HepG2 (cell line): ENCODE data around the gene SSBP4. TPM values are rescaled to one million over a fixed set of nuclear protein-coding genes. Genes with fewer than 3 reads are reported as not detected.

Experiments
- CEBPB ChIP-seq: IDR thresholded peaks from 2 replicates; pipeline ENCODE4 v1.6.1; 2011; ENCODE audit warnings: low read depth, low read length, improper control_type of control experiment, borderline replicate concordance
- HMGXB3 ChIP-seq: sonication (generic); formaldehyde crosslinking; IDR thresholded peaks from 2 replicates; pipeline ENCODE4 v1.4.0; 2020; ENCODE audit warnings: missing genetic modification reagents, borderline replicate concordance
- MTF2 ChIP-seq: sonication (generic); formaldehyde crosslinking; IDR thresholded peaks from 2 replicates; pipeline ENCODE4 v1.5.0; 2020; ENCODE audit warnings: missing genetic modification reagents, borderline replicate concordance
- MXD3 ChIP-seq: IDR thresholded peaks from 2 replicates; pipeline ENCODE4 v1.6.1; 2016; ENCODE audit warnings: mild to moderate bottlenecking, missing biosample characterization, missing genetic modification reagents
- SALL2 ChIP-seq: sonication (generic); formaldehyde crosslinking; IDR thresholded peaks from 2 replicates; pipeline ENCODE4 v1.8.1; 2023; ENCODE audit warnings: mild to moderate bottlenecking, missing genetic modification reagents, inconsistent platforms
- TBX3 ChIP-seq: fragments of 450-650 bp; IDR thresholded peaks from 2 replicates; pipeline ENCODE4 v1.6.1; 2017; ENCODE audit warnings: antibody characterized with exemption, mild to moderate bottlenecking, inconsistent platforms, borderline replicate concordance
- TFDP1 ChIP-seq: IDR thresholded peaks from 2 replicates; pipeline ENCODE4 v1.6.1; 2016; ENCODE audit warnings: missing compliant biosample characterization, missing genetic modification reagents, borderline replicate concordance
- UBTF ChIP-seq: sonication (generic); formaldehyde crosslinking; IDR thresholded peaks from 2 replicates; pipeline ENCODE4 v1.4.0; 2020; ENCODE audit warnings: mild to moderate bottlenecking, missing genetic modification reagents
- ZNF574 ChIP-seq: sonication (generic); formaldehyde crosslinking; IDR thresholded peaks from 2 replicates; pipeline ENCODE4 v1.4.0; 2020; ENCODE audit warnings: missing genetic modification reagents
- polyA plus RNA-seq, 8 experiments: library from polyadenylated mRNA; depleted of rRNA in 3 of 8; stranded (reverse) in 7 of 8; unstranded in 1 of 8; fragments of >200 nt; fragmentation: Illumina TruSeq in 4 of 8; extraction: Trizol in 4 of 8; gene quantifications; 2 replicates each; pipeline versions ENCODE4 v1.2.1 to v1.2.3, GENCODE V29; 2011 to 2016; ENCODE audit warnings: low read depth in 4 of 8, missing spikeins in 1 of 8, mixed read lengths in 1 of 8; ENCODE audit not compliant: insufficient read depth in 1 of 8
- total RNA-seq, 5 experiments: library from RNA; depleted of rRNA; stranded (reverse); fragments of >200 nt; fragmentation: Illumina TruSeq; extraction: Trizol; gene quantifications; 2 replicates each; pipeline ENCODE4 v1.2.3, GENCODE V29; 2016; ENCODE audit warnings: low read depth in 1 of 5
- TF ChIP-seq, protein P1 (sequence below): sonication (generic); formaldehyde crosslinking; IDR thresholded peaks from 2 replicates; pipeline ENCODE4 v1.4.0; 2020; ENCODE audit warnings: missing genetic modification reagents
- TF ChIP-seq, protein P2 (sequence below): sonication (generic); IDR thresholded peaks from 2 replicates; pipeline ENCODE4 v1.6.1; 2016; ENCODE audit warnings: low read depth, borderline replicate concordance
- TF ChIP-seq, protein P3 (sequence below): sonication (generic); formaldehyde crosslinking; IDR thresholded peaks from 2 replicates; pipeline ENCODE4 v1.4.0; 2020; ENCODE audit warnings: low read depth, mild to moderate bottlenecking, missing genetic modification reagents

The SSBP4 gene
- total and polyA plus RNA-seq, 2 of the 13 experiments (the other 11 are each of a cell fraction or from before 2014, with no cell fraction given) = 20.8 to 39.5 TPM

- TF ChIP-seq HMGXB3 (CRISPR knock-in tag) = peak; percentile 83
- peak; percentile 99 for TF ChIP-seq CEBPB
- TF ChIP-seq, protein P1, sequence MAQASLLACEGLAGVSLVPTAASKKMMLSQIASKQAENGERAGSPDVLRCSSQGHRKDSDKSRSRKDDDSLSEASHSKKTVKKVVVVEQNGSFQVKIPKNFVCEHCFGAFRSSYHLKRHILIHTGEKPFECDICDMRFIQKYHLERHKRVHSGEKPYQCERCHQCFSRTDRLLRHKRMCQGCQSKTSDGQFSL (CRISPR knock-in tag) = no peak
- TF ChIP-seq, protein P2, sequence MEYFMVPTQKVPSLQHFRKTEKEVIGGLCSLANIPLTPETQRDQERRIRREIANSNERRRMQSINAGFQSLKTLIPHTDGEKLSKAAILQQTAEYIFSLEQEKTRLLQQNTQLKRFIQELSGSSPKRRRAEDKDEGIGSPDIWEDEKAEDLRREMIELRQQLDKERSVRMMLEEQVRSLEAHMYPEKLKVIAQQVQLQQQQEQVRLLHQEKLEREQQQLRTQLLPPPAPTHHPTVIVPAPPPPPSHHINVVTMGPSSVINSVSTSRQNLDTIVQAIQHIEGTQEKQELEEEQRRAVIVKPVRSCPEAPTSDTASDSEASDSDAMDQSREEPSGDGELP = peak; percentile 90
- peak; percentile 85 for TF ChIP-seq ZNF574 (CRISPR knock-in tag)
- peak; percentile 70; the same call in 1 of the 2 replicates for TF ChIP-seq SALL2 (CRISPR knock-in tag)
- TF ChIP-seq UBTF = peak; percentile 53
- TF ChIP-seq TFDP1 (CRISPR knock-in tag) = peak; percentile 96
- no peak for TF ChIP-seq TBX3
- no peak for TF ChIP-seq MTF2 (CRISPR knock-in tag)
- TF ChIP-seq, protein P3, sequence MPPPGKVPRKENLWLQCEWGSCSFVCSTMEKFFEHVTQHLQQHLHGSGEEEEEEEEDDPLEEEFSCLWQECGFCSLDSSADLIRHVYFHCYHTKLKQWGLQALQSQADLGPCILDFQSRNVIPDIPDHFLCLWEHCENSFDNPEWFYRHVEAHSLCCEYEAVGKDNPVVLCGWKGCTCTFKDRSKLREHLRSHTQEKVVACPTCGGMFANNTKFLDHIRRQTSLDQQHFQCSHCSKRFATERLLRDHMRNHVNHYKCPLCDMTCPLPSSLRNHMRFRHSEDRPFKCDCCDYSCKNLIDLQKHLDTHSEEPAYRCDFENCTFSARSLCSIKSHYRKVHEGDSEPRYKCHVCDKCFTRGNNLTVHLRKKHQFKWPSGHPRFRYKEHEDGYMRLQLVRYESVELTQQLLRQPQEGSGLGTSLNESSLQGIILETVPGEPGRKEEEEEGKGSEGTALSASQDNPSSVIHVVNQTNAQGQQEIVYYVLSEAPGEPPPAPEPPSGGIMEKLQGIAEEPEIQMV (CRISPR knock-in tag) = peak; percentile 39; the same call in 1 of the 2 replicates
- peak; percentile 57; the same call in 1 of the 2 replicates for TF ChIP-seq MXD3
Observed at GRCh38 chr19:18478545-18479311, 59.5 kb downstream of the SSBP4 start (continued).
